ENCODE results near the gene LCN1.

LCN1 gene

GRCh38 chr9:135567311-135567710, 46.1 kb downstream of the LCN1 start:
- no peak for DNase-seq (ENCODE audit: low spot score)

GRCh38 chr9:135568026-135568425, 46.8 kb downstream of the LCN1 start:
- no peak for DNase-seq (ENCODE audit: low spot score)

GRCh38 chr9:135570456-135570855, 49.2 kb downstream of the LCN1 start:
- no peak for DNase-seq (ENCODE audit: low spot score)

GRCh38 chr9:135572233-135572632, 51.0 kb downstream of the LCN1 start:
- DNase-seq (ENCODE audit: low spot score) = no peak

GRCh38 chr9:135573124-135573523, 51.9 kb downstream of the LCN1 start:
- DNase-seq (ENCODE audit: low spot score) = no peak

GRCh38 chr9:135574331-135574730, 53.1 kb downstream of the LCN1 start:
- no peak for DNase-seq (ENCODE audit: low spot score)

- DNase-seq (ENCODE audit: low spot score) = no peak
Measured at GRCh38 chr9:135574943-135575342, 53.7 kb downstream of the LCN1 start.

Data from LoVo (cell line).